Fibroblast of skin of abdomen (primary cell): Measurements from ENCODE around the gene ACADS. TPM values are rescaled to one million over a fixed set of nuclear protein-coding genes. Genes with fewer than 3 reads are reported as not detected.

ENCODE experiments used
- DNase-seq: peaks from one replicate; pipeline ENCODE4 v3.0.0-alpha.2; 2013
- polyA plus RNA-seq, 2 experiments: library from polyadenylated mRNA; unstranded; fragments of 120-200 nt; gene quantifications; one replicate each; pipeline ENCODE4 v1.2.1, GENCODE V29; 2013; ENCODE audit not compliant: insufficient read length in 2 of 2

The ACADS gene, protein sequence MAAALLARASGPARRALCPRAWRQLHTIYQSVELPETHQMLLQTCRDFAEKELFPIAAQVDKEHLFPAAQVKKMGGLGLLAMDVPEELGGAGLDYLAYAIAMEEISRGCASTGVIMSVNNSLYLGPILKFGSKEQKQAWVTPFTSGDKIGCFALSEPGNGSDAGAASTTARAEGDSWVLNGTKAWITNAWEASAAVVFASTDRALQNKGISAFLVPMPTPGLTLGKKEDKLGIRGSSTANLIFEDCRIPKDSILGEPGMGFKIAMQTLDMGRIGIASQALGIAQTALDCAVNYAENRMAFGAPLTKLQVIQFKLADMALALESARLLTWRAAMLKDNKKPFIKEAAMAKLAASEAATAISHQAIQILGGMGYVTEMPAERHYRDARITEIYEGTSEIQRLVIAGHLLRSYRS
- 6.3 TPM for polyA plus RNA-seq (2013, experiment 1 of 2; ENCODE audit: insufficient read length)
- polyA plus RNA-seq (2013, experiment 2 of 2; ENCODE audit: insufficient read length), result 7.0 TPM

GRCh38 chr12:120725659-120726509 is at the start of gene ACADS:
ACADS (plus strand) TSS chr12:120725826; CDS start chr12:120725886, 60 bp downstream.
- peak; percentile 77 for DNase-seq

- DNase-seq, result peak; percentile 8
These were observed 47.7 kb upstream of the ACADS start for GRCh38 chr12:120677765-120678473.

- DNase-seq, result peak; percentile 14
These were observed 47.1 kb upstream of the ACADS start for GRCh38 chr12:120678572-120678971.

DNA sequence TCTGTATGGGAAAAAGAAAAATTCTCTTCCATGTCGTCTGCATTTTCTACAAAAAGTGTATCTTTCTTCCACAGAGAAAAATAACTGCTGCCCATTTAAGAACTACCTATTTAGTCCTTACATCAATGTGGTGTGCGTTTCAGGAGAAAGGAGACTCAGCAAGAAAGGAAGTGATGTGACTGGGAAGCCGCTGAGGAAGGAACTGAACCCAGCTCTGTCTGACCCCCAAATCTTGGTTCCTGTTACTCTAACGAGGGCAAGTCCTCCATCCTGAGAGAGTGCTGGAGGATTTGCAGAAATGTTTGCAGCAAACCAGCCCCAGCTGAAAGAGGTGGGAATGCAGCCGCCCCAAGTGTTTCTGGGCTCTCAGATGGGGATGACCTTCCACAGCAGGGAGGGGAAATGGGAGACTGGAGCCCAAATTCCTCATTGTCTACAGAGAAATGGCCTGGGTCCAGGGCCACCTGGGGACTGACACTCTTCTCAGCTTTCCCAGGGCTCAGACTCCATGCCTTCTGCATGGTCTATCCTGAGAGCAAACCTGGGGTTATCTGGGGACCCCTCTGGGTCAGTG is 45.4 kb upstream of the ACADS start:
- DNase-seq, result no peak

GRCh38 chr12:120684523-120684932 is 41.1 kb upstream of the ACADS start:
- no peak for DNase-seq

- DNase-seq, result no peak
These were observed 40.1 kb upstream of the ACADS start for GRCh38 chr12:120685522-120685921.

GRCh38 chr12:120686151-120686689 is 39.4 kb upstream of the ACADS start:
- DNase-seq, result peak; percentile 98

DNA sequence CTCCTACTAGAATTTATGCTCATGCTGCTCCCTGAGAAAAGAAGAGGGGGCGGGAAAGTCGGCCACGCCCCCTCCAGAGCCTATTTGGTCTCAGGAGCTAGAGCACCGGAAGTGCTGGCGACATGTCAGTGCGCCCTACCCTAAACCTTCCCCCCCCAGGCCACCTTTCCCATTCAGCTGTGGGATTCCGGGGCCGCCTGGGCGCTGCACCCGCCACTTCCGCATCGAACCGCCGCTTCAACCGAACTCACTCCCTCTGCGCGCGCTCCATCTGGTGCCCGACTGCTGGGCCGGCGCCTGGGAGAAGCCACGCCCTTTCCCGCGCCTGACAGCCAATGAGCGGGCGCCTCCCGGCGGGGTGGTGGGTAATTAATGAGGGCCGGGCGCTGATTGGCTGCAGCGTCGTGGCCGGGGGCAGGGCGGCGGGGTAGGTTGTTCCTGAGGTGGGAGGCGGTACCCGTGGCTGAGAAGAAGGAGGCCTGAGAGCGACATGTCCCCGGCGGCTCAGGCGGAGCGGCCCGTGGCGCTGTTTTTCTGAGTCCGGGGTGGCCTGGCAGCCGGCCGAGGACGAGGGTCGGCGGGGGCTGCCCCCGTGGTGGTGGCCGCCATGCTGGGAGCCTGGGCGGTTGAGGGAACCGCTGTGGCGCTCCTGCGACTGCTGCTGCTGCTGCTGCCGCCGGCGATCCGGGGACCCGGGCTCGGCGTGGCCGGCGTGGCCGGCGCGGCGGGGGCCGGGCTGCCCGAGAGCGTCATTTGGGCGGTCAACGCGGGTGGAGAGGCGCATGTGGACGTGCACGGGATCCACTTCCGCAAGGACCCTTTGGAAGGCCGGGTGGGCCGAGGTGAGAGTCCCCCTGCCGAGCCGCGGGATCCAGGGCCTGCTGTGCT is 38.7 kb upstream of the ACADS start, which contains the start of gene MLEC:
Gene MLEC (plus strand): TSS at position 460 of the 888 bp plus-strand sequence. CDS start 148 bp downstream, at position 608.
- DNase-seq, result peak; percentile 98

- no peak for DNase-seq
These were observed 37.9 kb upstream of the ACADS start for GRCh38 chr12:120687578-120688289.

GRCh38 chr12:120688527-120689071 is 37.0 kb upstream of the ACADS start:
- no peak for DNase-seq

- no peak for DNase-seq
These were observed 36.1 kb upstream of the ACADS start for GRCh38 chr12:120689397-120690082.

- no peak for DNase-seq
These were observed 35.6 kb upstream of the ACADS start for GRCh38 chr12:120690083-120690450.

- DNase-seq, result no peak
These were observed 34.6 kb upstream of the ACADS start for GRCh38 chr12:120690978-120691377.

DNA sequence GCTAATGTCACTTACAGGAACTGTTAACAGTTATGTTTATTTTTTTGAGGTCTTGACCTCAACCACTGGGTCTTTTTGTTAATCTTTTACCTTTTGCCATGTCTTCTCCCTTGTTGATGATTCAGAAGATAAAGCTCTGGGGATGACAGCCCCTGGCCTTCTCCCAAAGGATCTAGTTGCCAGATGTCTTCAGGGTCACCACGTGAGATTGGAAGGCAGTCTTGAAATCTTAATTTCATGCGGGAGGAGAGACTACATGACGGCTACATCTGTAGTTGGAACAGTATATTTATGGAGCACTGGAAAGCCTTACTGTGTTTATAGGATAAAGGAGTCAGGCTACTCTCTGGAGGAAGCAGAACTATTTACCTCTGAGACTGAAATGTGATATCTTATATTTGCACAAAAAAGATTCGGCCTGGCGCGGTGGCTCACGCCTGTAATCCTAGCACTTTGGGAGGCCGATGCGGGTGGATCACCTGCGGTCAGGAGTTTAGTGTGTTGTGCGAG is 33.0 kb upstream of the ACADS start:
- peak; percentile 35 for DNase-seq

- no peak for DNase-seq
These were observed 31.8 kb upstream of the ACADS start for GRCh38 chr12:120693848-120694247.

DNA sequence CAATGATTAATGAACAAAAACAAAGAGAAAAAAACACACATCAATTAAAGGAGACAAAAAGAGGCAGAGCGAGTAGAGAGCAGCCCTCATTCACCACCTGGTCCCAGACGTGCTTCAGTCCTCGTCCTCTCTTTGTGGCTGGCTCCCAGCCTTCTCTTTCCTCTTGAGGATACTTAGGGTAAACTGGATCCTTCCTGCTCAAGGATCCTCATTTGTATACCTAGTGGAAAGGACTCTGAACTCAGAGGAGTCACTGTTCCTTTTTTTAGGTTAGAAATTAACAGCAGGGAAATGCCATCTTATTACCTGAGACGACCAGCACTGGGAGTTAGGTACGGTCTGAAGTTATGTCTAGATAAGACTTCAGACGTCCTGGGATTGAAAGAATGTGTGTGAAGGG is 29.0 kb upstream of the ACADS start:
- no peak for DNase-seq

GRCh38 chr12:120697344-120697743 is 28.3 kb upstream of the ACADS start:
- no peak for DNase-seq

- no peak for DNase-seq
These were observed 27.0 kb upstream of the ACADS start for GRCh38 chr12:120698665-120699064.

GRCh38 chr12:120699553-120699952 is 26.1 kb upstream of the ACADS start:
- no peak for DNase-seq
